HG03097 (cell line): ENCODE measurements around the gene SCD.
"Not testable (repeated sequence)": the region's sequence is repeated elsewhere in the genome, so short reads cannot be mapped to it uniquely, and the experiment has no call there.

ENCODE experiments used
- ATAC-seq: cut with Tn5 transposase; IDR thresholded peaks from one replicate; pipeline ENCODE4 v1.9.1; 2021; ENCODE audit not compliant: unreplicated experiment, low FRiP score

Gene SCD

DNA sequence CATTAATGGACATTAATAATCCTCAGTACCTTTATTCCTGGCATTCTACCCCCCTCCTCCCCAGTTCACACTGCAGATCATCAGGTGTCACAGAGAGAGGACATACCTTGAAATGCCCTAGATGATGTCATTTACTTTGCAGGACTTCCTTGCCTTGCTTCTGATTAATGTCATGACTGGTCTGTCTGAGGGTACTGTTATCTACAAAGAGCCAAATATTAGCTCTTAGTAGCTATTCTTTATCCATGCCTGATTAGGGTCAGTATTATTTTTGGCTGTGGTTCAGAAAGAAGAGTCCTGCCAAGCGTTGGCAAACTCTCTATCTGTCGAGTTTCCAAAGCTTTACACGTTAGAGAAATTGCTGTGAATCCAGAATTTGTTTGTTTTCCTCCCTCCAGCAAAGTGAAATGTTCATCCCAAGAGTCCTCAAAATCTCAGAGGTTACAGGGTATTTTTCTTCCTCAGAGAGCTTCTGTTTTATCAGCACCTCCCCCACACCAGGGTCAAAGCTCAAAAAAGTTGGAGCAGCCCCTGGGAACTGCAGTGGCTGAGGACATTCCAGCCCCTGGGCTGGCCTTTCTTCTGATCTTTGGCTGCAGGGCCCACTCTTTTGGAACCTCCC is 12.6 kb downstream of the SCD start:
- no peak for ATAC-seq

DNA sequence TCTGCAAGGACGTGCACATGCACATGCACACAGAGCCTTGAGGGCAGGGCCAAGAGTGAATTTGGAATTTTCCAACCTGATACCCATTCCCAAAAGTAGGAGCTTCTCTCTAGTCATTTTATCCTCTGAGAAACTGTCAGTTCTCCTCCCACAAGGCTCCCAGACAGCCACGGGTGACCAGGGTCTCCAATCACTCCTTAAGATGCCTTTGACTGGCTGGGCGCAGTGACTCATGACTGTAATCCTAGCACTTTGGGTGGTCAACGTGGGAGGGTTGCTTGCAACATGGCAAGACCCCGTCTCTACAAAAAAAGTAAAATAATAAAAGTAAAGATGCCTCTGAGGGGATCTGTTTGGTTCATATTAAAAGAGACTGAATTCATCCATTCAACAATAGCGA is 13.2 kb downstream of the SCD start:
- no peak for ATAC-seq

DNA sequence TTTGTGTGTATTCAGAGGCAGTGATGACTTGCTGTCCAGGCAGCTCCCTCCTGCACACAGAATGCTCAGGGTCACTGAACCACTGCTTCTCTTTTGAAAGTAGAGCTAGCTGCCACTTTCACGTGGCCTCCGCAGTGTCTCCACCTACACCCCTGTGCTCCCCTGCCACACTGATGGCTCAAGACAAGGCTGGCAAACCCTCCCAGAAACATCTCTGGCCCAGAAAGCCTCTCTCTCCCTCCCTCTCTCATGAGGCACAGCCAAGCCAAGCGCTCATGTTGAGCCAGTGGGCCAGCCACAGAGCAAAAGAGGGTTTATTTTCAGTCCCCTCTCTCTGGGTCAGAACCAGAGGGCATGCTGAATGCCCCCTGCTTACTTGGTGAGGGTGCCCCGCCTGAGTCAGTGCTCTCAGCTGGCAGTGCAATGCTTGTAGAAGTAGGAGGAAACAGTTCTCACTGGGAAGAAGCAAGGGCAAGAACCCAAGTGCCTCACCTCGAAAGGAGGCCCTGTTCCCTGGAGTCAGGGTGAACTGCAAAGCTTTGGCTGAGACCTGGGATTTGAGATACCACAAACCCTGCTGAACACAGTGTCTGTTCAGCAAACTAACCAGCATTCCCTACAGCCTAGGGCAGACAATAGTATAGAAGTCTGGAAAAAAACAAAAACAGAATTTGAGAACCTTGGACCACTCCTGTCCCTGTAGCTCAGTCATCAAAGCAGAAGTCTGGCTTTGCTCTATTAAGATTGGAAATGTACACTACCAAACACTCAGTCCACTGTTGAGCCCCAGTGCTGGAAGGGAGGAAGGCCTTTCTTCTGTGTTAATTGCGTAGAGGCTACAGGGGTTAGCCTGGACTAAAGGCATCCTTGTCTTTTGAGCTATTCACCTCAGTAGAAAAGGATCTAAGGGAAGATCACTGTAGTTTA is 15.8 kb downstream of the SCD start:
- ATAC-seq, result no peak

DNA sequence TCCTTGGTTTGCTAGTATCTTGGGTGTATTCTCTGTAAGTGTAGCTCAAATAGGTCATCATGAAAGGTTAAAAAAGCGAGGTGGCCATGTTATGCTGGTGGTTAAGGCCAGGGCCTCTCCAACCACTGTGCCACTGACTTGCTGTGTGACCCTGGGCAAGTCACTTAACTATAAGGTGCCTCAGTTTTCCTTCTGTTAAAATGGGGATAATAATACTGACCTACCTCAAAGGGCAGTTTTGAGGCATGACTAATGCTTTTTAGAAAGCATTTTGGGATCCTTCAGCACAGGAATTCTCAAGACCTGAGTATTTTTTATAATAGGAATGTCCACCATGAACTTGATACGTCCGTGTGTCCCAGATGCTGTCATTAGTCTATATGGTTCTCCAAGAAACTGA is 17.1 kb downstream of the SCD start:
- ATAC-seq, result no peak

DNA sequence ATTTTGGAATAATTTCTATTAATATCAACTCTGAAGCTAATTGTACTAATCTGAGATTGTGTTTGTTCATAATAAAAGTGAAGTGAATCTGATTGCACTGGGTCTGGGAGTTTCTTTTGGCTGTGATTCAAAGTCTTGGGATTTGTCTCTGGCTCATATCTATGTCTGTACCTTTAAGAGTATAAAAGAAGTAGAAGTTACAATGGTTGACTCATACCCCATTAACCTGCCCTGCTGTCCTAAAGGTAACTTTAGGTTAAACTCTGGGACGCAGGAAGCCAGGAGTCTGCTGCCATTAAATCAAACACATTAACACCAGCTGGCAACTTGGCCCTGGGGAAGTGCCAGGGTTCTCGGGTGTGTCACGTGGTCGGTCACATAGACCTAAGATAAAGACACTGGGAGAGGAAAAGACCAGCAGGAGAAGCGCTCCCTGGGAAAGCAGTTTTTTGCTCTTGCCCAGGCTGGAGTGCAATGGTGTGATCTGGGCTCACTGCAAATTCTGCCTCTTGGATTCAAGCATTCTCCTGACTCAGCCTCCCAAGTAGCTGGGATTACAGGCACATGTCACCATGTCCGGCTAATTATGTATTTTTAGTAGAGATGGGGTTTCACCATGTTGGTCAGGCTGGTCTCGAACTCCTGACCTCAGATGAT is 17.8 kb downstream of the SCD start:
- no peak for ATAC-seq

DNA sequence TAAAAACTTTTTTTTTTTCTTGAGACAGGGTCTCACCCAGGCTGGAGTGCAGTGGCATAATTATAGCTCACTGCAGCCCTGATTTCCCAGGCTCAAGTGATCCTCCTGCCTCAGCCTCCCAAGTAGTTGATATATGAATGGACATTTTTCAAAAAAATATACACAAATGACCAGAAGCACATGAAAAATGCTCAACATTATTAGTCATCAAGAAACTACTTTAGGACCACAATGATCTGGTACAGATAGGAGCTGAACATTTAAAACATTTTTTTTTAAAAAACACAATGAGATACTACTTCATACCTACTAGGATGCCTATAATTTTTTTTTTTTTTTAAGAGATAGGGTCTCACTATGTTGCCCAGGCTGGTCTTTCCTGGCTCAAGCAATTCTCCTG is 21.7 kb downstream of the SCD start:
- ATAC-seq, result no peak

DNA sequence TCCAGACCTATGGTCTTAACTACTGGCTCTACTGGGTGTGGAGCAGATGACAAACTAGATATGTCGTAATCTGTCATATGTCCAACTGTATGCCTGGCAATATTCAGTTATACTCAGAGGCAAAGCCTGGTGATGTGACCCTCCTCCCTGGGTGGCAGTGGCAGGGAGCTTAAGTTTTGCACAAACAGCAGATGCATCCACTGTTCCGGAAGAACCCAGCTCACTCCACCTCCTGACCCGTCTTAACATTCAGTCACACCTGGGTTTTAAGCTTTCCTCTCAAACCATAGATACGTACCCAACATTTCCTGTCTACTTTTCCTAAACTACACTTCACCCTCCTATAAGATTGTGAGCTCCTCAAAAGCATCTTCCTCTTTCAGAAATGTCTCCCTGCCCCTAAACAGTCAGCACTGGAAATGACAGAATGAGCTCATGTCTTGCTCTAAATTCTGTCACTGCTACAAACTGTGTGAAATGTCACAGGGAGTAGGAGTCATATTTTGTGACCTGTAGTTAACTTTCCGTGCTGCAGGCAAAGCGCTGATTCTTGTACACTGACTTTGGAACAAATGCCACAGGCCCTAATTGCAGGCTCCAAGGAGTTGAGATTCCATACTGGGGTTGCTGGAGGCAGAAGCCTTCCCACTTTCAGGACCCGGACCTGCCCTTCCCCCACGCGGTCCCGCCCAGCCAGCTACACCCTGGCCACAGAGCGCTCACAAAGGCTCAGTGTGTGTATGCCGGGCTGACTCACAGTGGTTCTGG is 23.9 kb downstream of the SCD start:
- no peak for ATAC-seq

DNA sequence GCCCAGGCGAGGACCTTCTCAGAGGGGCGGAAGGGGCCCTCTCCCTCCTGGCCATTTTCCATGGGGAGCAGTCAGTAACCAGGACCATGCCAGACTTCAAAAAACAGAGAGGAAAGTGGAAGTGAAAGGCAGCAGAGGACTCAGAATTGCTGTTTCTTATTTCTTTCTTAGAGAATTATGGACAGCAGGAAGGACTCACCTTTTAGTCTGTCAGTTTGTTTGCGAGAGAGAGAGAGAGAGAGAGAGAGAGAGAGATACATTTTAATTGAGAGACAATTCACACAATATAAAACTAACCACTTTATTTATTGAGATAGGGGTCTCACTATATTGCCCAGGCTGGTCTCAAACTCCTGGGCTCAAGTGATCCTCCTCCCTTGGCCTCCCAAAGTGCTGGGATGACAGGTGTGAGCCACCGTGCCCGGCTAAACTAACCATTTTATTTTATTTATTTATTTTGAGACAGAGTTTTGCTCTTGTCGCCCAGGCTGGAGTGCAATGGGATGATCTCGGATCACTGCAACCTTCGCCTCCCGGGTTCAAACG is 24.5 kb downstream of the SCD start:
- no peak for ATAC-seq

DNA sequence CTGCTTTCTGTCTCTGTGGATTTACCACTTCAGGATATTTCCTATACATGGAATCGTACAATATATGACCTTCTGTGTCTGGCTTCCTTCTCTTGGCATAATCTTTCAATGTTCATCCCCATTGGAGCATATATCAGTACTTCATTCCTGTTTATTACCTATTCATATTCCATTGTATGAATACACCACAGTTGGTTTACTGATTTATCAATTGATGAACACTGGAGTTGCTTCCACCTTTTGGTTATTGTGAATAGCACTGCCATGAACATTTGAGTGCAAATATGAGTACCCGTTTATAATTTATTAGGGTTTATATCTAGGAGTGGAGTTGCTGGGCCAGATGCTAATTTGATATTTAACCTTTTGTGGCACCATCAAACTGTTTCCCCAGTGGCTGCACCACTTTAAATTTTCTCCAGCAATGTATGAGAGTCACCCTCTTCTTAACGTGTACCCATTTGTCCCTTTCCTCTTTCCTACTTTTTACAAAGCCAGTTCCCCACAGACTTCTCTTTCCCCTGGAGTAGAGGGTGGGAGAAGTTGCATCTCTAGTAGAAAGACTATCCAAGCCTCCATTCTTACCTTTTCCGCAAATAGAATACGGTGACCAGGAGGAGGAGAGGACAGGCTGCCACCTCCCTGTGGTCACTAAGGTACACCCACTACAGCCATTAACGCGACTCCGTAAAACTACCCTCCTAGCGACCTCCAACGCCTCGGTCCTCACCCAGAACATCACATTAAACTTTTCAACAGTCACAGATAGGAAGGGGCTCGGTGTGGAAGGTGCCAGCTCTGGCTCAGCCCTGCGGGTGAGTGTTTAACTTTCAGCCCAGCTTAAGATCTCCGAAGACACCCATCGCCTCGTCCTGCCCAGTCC is 25.6 kb downstream of the SCD start:
- ATAC-seq, result no peak

DNA sequence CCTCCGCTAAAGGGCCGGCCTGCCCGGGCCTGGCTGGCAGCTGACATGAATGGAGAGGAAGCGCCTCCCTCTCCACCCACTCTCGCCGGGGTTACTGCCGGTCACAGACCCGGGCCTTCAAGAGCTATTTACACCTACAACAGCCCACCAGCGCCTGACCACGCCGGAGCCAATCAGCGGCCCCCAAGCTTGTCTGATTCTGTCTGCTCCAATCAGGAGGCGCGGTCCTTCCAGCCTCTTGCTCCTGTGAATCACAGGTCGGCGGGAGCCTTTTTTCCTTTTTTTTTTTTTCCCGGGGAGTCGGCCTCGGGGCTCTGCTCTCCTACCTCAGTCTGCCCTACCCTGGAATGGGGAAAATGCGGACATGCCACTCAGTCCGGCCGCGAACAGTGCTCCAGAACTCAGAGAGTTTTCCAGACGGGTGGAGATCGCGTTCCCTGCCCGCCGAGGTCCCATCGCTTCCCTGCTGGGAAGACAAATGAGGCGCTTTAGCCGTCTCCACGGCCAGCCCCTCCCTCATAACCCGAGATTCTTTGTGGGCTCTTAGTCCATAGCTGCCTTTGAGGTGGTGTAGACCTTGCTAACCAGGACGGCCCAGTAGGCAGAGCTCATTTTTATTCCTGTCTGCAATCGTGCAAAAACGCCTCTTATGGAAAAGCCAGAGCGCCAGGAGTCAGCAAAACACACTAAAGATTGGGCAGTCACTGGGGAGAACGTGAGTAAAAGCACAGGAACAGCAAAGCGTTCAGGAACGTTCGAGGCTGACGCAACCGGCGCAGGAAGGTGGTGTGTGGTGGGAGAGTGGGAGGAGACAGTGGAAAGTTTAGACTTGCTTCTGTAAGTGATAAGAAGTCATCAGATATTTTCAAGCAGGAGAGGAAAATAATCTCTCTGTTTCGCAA is 26.5 kb downstream of the SCD start:
- peak; percentile 87 for ATAC-seq

DNA sequence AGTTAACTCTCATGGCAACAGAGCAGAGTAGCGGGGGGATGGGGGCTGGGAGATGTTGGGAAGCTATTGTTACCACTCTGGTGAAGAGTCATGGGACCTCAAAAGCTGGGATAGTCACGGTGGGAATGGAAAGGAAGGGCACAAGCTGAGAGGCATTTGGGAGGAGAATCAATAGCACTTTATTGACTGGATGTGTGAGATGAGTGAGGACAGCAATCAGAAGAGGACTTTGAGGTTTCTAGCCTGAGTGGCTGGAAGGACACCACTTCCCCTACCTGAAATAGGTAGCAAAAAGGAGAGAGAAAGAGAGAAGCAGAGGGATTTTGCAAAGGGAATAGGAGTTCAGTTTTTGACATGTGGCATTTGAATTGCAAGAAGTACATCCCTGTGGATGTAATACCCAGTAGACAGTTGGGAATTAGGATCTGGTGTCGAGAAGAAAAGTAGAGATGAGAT is 27.2 kb downstream of the SCD start:
- no peak for ATAC-seq

DNA sequence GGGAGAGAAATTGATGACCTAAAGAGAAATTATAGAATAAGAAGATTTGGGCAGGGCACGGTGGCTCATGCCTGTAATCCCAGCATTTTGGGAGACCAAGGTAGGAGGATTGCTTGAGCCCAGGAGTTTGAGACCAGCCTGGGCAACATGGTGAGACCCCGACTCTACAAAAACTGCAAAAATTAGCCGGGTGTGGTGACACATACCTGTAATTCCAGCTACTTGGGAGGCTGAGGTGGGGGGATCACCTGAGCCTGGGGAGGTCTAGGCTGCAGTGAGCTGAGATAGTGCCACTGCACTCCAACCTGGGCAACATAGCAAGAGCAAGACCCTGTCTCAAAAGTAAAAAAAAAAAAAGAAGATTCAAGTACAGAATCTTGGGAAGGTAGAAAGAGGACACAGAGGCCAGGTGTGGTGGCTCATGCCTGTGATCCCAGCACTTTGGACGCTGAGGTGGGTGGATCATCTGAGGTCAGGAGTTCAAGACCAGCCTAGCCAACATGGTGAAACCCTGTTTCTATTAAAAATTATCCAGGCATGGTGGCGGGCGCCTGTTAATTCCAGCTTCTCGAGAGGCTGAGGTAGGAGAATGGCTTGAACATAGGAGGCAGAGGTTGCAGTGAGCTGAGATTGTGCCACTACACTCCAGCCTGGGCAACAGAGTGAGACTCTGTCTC is 27.8 kb downstream of the SCD start:
- ATAC-seq, result not testable (repeated sequence)

DNA sequence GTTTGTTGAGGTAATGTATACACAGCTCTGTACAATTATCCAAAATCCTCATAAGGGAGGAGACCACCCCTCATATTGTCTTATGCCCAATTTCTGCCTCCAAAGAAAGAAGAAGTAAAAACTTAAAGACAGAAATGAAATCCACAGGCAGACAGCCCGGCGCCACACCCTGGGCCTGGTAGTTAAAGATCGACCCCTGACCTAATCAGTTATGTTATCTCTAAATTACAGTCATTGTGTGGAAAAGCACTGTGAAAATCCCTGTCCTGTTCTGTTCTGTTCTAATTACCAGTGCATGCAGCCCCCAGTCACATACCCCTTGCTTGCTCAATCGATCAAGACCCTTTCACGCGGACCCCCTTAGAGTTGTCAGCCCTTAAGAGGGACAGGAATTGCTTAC is 29.6 kb downstream of the SCD start:
- ATAC-seq, result not testable (repeated sequence)

DNA sequence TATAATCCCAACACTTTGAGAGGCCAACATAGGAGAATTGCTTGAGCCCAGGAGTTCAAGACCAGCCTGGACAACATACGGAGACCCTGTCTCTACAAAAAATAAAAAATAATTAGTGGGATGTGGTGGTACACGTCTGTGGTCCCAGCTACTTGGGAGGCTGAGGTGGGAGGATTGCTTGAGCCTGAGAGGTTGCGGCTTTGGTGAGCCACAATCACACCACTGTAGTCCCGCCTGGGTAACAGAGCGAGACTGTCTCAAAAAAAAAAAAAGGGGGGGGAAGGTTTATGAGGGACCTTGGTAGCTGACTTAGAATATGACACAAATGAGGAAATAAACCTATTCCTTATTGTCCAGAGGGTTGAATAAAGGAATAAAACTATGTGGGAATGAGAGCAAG is 30.8 kb downstream of the SCD start:
- no peak for ATAC-seq

DNA sequence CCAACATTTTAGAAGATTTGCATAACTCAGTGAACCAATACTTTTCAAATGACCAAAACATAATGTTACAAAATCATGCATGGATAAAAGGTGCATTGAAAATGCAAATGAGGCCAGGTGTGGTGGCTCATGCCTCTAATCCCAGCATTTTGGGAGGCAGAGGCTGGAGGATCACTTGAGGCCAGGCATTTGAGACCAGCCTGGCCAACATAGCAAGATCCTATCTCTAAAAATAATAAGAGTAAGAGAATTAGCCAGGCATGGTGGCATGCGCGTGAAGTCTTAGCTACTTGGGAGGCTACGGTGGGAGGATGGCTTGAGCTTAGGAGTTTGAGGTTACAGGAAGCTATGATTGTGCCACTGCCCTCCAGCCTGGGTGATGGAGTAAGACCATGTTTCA is 33.4 kb downstream of the SCD start:
- no peak for ATAC-seq

DNA sequence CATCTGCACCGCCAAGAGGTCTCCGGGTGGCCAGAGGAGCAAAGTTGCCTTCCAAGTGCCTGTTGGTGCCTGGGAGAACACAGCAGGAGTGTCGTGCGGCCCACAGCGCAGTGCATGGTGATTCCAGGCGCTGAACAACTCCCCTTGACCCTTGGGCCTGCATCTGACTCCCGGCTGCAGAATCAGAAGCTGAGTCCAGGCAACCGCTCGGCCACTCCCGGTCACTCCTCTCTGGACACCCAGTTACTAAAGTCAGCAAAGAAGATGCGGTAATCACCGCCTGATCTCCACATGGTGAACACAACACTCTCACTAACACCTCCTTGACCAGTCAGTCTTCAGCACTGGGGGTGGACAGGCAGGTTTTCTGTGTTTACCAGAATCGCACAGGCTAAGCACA is 35.5 kb downstream of the SCD start:
- ATAC-seq, result no peak

DNA sequence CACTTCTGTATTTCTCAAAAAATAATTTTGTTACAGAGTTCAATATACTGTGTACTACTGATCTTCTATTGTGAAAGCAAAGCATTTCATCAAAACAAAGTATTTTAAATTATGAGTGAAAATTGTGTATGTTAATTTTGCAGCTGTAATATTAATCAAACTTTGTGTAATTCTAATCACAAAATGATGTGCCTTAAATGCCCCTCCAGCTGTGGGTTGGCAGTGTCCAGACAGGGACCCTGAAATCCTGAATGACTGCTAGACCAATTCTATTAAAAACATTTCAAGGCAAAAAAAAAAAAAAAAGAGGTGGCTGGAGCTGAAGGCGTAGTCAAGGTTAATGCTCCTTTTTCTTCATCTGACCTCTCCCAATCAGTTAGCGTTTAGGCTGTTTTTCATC is 36.2 kb downstream of the SCD start:
- ATAC-seq, result no peak
